AG04449 (cell line): ENCODE results near the gene HOXA1.

ENCODE experiments used
- CTCF ChIA-PET: fragments of 350-600 bp; formaldehyde crosslinking; extraction: SDS; loops from one replicate; lab custom pipeline; 2021; ENCODE audit warnings: antibody characterized with exemption; lab: Yijun Ruan, JAX
- POLR2A ChIA-PET: fragments of 400-600, 350-600 bp; formaldehyde crosslinking; extraction: SDS; loops from one replicate; lab custom pipeline; 2020; ENCODE audit warnings: antibody characterized with exemption, inconsistent platforms; lab: Yijun Ruan, JAX
- DNase-seq: peaks from one replicate; pipeline ENCODE4 v3.0.0-alpha.2; 2010; ENCODE audit warnings: low read depth, low spot score
- H3K4me3 ChIP-seq: 2 replicates; pipeline ENCODE4 v1.5.1; 2011; ENCODE audit warnings: low read depth, mild to moderate bottlenecking, control low read depth, low read length
- TF ChIP-seq, protein P1 (sequence below): IDR thresholded peaks from one replicate; pipeline ENCODE4 v1.5.1; 2011; ENCODE audit warnings: mild to moderate bottlenecking, moderate library complexity, low read length, control low read depth, inconsistent platforms; ENCODE audit not compliant: insufficient read depth; ENCODE audit errors: missing control alignments

The HOXA1 gene

DNA sequence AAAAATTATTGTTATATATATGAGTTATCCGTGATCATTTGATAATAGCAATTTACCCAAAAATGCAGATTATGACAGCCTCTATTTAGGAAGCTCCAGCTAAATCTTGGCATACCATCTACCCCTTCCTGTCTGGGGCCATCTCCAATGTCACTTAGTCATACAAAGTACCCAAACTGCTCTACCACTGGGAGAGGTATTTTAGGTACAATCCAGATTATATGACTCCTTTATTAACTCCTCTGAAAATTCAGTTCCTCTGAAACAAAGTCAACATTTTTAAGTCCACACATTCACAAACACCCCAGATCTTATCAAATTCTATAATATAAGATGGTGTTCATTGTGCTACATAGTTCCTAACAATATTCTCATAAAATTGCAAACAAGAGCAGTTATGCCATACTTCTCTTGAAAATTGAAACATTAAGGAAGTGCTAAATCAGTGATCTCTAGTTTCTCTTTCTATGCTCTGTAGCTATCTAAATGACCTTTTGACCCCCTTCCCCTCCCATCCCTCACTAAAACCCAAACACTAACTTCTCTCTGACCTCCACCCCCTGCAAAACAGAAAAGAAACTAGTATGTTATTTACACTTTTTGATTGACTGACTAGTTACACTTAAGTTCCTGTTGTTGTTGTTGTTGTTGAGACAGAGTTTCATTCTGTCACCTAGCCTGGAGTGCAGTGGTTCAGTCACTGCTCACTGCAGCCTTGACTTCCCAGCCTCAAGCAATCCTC lies 16.4 kb downstream of the HOXA1 start:
- TF ChIP-seq, protein P1, sequence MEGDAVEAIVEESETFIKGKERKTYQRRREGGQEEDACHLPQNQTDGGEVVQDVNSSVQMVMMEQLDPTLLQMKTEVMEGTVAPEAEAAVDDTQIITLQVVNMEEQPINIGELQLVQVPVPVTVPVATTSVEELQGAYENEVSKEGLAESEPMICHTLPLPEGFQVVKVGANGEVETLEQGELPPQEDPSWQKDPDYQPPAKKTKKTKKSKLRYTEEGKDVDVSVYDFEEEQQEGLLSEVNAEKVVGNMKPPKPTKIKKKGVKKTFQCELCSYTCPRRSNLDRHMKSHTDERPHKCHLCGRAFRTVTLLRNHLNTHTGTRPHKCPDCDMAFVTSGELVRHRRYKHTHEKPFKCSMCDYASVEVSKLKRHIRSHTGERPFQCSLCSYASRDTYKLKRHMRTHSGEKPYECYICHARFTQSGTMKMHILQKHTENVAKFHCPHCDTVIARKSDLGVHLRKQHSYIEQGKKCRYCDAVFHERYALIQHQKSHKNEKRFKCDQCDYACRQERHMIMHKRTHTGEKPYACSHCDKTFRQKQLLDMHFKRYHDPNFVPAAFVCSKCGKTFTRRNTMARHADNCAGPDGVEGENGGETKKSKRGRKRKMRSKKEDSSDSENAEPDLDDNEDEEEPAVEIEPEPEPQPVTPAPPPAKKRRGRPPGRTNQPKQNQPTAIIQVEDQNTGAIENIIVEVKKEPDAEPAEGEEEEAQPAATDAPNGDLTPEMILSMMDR, result no peak
- H3K4me3 ChIP-seq, result no peak overlapping the region
- ChIA-PET POLR2A (no interaction called here), CTCF (no interaction called here)
- DNase-seq, result no peak

DNA sequence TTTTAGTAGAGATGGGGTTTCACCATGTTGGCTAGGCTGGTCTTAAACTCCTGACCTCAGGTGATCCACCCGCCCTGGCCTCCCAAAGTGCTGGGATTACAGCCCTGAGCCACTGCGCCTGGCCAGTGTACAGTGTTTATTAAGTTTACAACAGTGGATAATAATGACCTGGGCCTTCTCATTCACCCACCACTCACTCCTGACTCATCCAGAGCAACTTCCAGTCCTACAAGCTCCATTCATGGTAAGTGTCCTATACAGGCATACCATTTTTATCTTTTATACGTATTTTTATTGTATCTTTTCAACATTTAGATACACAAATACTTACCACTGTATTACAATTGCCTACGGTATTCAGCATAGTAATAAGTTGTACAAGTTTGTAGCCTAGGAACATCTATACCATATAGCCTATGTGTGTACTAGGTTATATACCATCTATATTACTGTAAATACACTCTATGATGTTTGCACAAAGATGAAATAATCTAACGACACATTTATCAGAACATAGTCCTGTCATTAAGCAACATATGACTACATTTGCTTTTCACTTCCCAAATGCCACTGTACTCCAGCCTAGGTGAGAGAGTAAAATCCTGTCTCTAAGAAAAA lies 17.1 kb downstream of the HOXA1 start:
- no peak overlapping the region for H3K4me3 ChIP-seq
- ChIA-PET POLR2A (no interaction called here), CTCF (no interaction called here)
- TF ChIP-seq, protein P1, result no peak
- DNase-seq, result no peak

DNA sequence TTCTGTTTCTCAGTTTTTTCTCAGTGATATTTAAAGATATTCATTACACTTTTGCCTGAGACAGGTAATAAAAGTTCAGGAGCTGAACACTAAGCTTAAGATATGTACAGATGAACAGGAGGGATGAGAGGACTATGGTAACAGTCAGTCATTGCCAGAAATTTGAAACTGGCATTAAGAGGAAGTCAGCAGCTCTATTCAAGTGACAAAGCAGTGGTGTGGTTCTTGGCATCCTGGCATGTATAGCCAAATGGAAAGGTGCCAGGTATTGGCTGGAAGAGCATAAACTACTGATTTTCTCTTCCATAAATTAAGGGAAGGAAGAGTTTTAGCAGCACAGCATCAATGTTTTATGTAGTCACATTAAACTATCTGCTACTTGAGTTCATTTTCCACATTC lies 22.7 kb downstream of the HOXA1 start:
- ChIA-PET CTCF (no interaction called here), POLR2A (no interaction called here)
- TF ChIP-seq, protein P1, result no peak
- no peak overlapping the region for H3K4me3 ChIP-seq
- DNase-seq, result no peak

DNA sequence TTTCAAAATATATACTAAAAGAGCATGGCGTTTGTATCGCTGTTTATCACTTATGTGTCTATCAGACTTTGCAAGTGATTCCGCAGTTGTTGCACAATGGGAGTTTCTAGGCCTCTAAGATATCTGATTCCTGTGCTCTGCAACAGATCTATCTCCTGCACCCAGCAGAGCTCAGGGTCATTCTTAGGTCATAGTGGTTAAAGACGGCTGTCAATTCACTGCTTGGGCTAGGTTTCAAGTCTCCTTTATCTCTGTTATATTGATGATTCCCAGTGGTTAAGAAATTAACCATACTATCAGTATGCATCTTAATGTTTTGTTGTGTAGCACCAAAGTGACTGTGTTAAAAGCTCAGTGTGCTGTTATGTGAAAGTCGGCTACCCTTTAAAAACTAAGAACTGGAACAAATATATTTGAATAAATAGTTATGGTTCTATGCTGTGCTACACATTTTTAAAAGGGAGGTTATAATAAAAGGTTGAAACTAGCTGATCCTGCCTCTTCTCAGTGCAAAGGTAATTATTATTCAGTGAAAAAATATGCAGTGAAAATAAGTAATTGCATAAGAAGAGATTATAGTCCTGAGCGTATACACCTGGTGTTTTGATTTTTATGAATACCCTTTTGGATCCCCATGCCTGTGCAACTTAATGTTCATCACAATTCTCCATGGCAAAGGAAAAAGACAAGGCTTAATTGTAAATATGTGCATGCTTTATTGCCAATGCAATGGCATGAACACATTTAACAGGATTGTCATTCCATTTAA lies 24.0 kb downstream of the HOXA1 start:
- CTCF ChIA-PET, result no interaction called here
- POLR2A ChIA-PET, result no interaction called here

DNA sequence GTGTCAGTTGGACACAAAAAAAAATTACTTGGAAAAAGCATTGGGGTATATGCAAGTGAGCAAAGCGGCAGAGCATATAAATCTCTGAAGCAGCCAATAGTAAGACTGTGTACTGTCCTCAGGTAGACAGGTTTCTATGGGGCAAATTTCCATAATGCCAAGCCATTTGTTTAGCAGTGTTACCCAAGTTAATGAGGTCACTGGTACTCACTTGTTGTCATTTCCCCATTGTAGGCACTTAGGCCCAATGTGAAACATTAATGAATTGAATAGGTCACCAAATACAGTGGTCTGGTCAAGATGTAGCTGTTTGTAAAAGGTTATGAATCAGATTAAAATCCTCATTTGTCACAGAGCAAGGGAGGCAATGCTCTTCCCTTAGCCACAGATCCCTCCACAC lies 27.5 kb downstream of the HOXA1 start:
- ChIA-PET POLR2A (no interaction called here), CTCF (no interaction called here)
- TF ChIP-seq, protein P1, result no peak
- no peak overlapping the region for H3K4me3 ChIP-seq
- DNase-seq, result no peak

More for the DNA sequence above, 24.0 kb downstream of the HOXA1 start:
- TF ChIP-seq, protein P1, result no peak
- no peak overlapping the region for H3K4me3 ChIP-seq
- DNase-seq, result no peak

DNA sequence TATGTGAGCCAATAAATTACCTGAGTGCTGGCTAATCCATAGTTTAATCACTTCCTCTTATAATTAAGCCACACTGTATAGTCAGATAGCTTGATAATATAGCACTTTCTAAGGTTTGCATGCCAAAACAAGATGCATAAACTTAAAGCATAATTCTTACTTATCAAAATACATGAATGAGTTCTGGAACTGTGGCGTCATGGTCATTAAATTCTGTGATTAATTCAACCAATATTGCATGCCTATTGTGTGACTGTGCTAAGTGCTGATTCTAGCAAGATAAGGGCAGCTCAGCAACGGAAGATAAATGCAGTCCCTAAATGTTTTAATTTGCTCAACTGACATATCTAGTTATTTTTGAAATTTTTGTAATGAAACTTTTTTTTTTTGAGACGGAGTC lies 29.7 kb downstream of the HOXA1 start:
- H3K4me3 ChIP-seq, result no peak overlapping the region
- ChIA-PET CTCF (interaction anchor here (1.0 kb wide), 1 partner anchor 22 kb away, joined by 3 read pairs; no protein-coding TSS in a partner anchor), POLR2A (no interaction called here)
- TF ChIP-seq, protein P1, result no peak
- peak; percentile 19 for DNase-seq
